Glutamatergic neuron (in vitro differentiated cells): Measurements from ENCODE around the gene HAS3. TPM values are rescaled to one million over a fixed set of nuclear protein-coding genes. Genes with fewer than 3 reads are reported as not detected.
A peak's percentile ranks its signal among the peaks of the same experiment; 100 is the strongest.
"Not testable (repeated sequence)": the region's sequence is repeated elsewhere in the genome, so short reads cannot be mapped to it uniquely, and the experiment has no call there.

Source experiments
- DNase-seq: peaks from one replicate; pipeline ENCODE4 v3.0.0; 2022
- H3K27ac Mint-ChIP-seq: one replicate; pipeline ENCODE4 v1.8.0; 2020; ENCODE audit warnings: mild to moderate bottlenecking, mixed read lengths, inconsistent platforms; ENCODE audit not compliant: unreplicated experiment
- H3K27me3 Mint-ChIP-seq: one replicate; pipeline ENCODE4 v1.8.0; 2020; ENCODE audit warnings: mild to moderate bottlenecking, moderate library complexity, mixed read lengths, inconsistent platforms; ENCODE audit not compliant: unreplicated experiment
- H3K36me3 Mint-ChIP-seq: one replicate; pipeline ENCODE4 v1.8.0; 2020; ENCODE audit warnings: mild to moderate bottlenecking, mixed read lengths, inconsistent platforms; ENCODE audit not compliant: unreplicated experiment
- H3K4me1 Mint-ChIP-seq: one replicate; pipeline ENCODE4 v1.8.0; 2020; ENCODE audit warnings: mild to moderate bottlenecking, low read depth, mixed read lengths, inconsistent platforms; ENCODE audit not compliant: unreplicated experiment
- H3K4me3 Mint-ChIP-seq: one replicate; pipeline ENCODE4 v1.8.0; 2020; ENCODE audit warnings: mild to moderate bottlenecking, mixed read lengths, inconsistent platforms; ENCODE audit not compliant: unreplicated experiment
- H3K9me3 Mint-ChIP-seq: one replicate; pipeline ENCODE4 v1.8.0; 2020; ENCODE audit warnings: mild to moderate bottlenecking, moderate library complexity, mixed read lengths, inconsistent platforms; ENCODE audit not compliant: unreplicated experiment
- CTCF ChIP-seq: fragments of 200-600 bp; sonication (generic); IDR thresholded peaks from one replicate; pipeline ENCODE4 v1.5.0; 2021; ENCODE audit not compliant: partially characterized antibody, unreplicated experiment
- total RNA-seq: library from RNA; stranded (reverse); fragmentation: NEBNext Ultra II Directional; extraction: Animal tissue kit (Norgen Biotek cat#: 25700); gene quantifications from one replicate; pipeline ENCODE4 v1.2.1, GENCODE V29; 2021; ENCODE audit not compliant: unreplicated experiment

HAS3 gene
- total RNA-seq, 1 donor from 2014 or later, result 0.42 TPM

GRCh38 chr16:69123910-69124309 lies 18.5 kb downstream of the HAS3 start:
- Mint-ChIP-seq H3K4me1 (no peaks in the 10 kb centered on the region), H3K9me3 (no peaks in the 10 kb centered on the region), H3K36me3 (no peaks in the 10 kb centered on the region), H3K27me3 (no peaks in the 10 kb centered on the region), H3K27ac (no peak overlapping the region), H3K4me3 (no peak overlapping the region)
- TF ChIP-seq CTCF, result peak; percentile 89
- peak; percentile 50 for DNase-seq

GRCh38 chr16:69124406-69124805 lies 19.0 kb downstream of the HAS3 start:
- not testable (repeated sequence) for DNase-seq, H3K27me3 Mint-ChIP-seq, H3K9me3 Mint-ChIP-seq, H3K27ac Mint-ChIP-seq, H3K36me3 Mint-ChIP-seq, H3K4me1 Mint-ChIP-seq, H3K4me3 Mint-ChIP-seq

GRCh38 chr16:69124961-69125360 lies 19.5 kb downstream of the HAS3 start:
- H3K4me1 Mint-ChIP-seq, H3K27ac Mint-ChIP-seq, H3K4me3 Mint-ChIP-seq, DNase-seq, H3K27me3 Mint-ChIP-seq, H3K9me3 Mint-ChIP-seq, H3K36me3 Mint-ChIP-seq: not testable (repeated sequence)

GRCh38 chr16:69126221-69126620 lies 20.8 kb downstream of the HAS3 start:
- Mint-ChIP-seq H3K27me3 (no peaks in the 10 kb centered on the region), H3K4me3 (no peak overlapping the region), H3K36me3 (no peaks in the 10 kb centered on the region), H3K9me3 (no peaks in the 10 kb centered on the region), H3K27ac (no peak overlapping the region), H3K4me1 (peaks cover 6% of the 10 kb centered on the region)
- no peak for DNase-seq
- TF ChIP-seq CTCF, result no peak

- not testable (repeated sequence) for H3K9me3 Mint-ChIP-seq, H3K4me1 Mint-ChIP-seq, H3K4me3 Mint-ChIP-seq, DNase-seq, H3K36me3 Mint-ChIP-seq, H3K27ac Mint-ChIP-seq, H3K27me3 Mint-ChIP-seq
These were observed 21.3 kb downstream of the HAS3 start for GRCh38 chr16:69126801-69127200.

- H3K27me3 Mint-ChIP-seq, result peaks cover 6% of the 10 kb centered on the region
- H3K36me3 Mint-ChIP-seq, result no peaks in the 10 kb centered on the region
- H3K9me3 Mint-ChIP-seq, result peaks cover 5% of the 10 kb centered on the region
- peaks cover 6% of the 10 kb centered on the region for H3K4me1 Mint-ChIP-seq
- TF ChIP-seq CTCF, result no peak
- no peak overlapping the region for H3K4me3 Mint-ChIP-seq
- DNase-seq, result no peak
- no peak overlapping the region for H3K27ac Mint-ChIP-seq
These were observed 22.6 kb downstream of the HAS3 start for GRCh38 chr16:69127966-69128510.
